Ovary (tissue), 3 donors: ENCODE measurements around the gene ZNF763.

Source experiments
- EP300 ChIP-seq: sonication (generic); formaldehyde crosslinking; IDR thresholded peaks from one replicate; pipeline ENCODE4 v1.6.1; 2017; ENCODE audit warnings: antibody characterized with exemption
- TF ChIP-seq, protein P1 (sequence below), 3 donors: fragments of 450-650 bp in 2 of 3; fragments of 200-600 bp in 1 of 3; IDR thresholded peaks; one replicate each; pipeline versions ENCODE4 v1.5.1 to v1.8.0; 2016 to 2022; ENCODE audit warnings: antibody characterized with exemption in 3 of 3, mild to moderate bottlenecking in 1 of 3
- donor health status: DM: no; HTN: no; CAD: no.

DNA sequence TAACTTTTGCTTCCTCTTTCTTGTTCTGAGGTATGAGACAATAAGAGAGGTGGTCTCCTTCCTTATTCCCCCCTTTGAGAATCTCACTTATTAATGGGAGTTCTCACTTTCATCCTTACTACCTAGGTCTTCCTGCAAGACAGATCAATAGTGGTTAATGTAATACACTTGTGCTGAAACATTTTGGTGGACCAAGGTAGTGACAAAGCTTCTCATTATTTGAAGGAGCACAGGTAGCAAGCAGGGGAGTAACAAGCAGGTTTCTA is 22.1 kb upstream of the ZNF763 start:
- TF ChIP-seq EP300: no peak
- TF ChIP-seq, protein P1, sequence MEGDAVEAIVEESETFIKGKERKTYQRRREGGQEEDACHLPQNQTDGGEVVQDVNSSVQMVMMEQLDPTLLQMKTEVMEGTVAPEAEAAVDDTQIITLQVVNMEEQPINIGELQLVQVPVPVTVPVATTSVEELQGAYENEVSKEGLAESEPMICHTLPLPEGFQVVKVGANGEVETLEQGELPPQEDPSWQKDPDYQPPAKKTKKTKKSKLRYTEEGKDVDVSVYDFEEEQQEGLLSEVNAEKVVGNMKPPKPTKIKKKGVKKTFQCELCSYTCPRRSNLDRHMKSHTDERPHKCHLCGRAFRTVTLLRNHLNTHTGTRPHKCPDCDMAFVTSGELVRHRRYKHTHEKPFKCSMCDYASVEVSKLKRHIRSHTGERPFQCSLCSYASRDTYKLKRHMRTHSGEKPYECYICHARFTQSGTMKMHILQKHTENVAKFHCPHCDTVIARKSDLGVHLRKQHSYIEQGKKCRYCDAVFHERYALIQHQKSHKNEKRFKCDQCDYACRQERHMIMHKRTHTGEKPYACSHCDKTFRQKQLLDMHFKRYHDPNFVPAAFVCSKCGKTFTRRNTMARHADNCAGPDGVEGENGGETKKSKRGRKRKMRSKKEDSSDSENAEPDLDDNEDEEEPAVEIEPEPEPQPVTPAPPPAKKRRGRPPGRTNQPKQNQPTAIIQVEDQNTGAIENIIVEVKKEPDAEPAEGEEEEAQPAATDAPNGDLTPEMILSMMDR (IDR thresholded peaks at IDR 0.05): no peak
